Liver (tissue), 9 donors: ENCODE results near the gene MPRIP. TPM values are rescaled to one million over a fixed set of nuclear protein-coding genes. Genes with fewer than 3 reads are reported as not detected.
A peak's percentile ranks its signal among the peaks of the same experiment; 100 is the strongest.

ENCODE experiments used
- DNase-seq: peaks from one replicate; pipeline ENCODE4 v3.0.0-alpha.2; 2017; ENCODE audit warnings: low spot score
- H3K27ac ChIP-seq, 2 donors: one replicate each; pipeline ENCODE4 v1.7.0; 2013; ENCODE audit warnings: inconsistent platforms in 2 of 2, low read length in 2 of 2, control low read depth in 1 of 2, low read depth in 1 of 2, mild to moderate bottlenecking in 1 of 2
- H3K27me3 ChIP-seq, 4 donors: one replicate each; pipeline versions ENCODE4 v1.6.1 to v1.7.0; 2013; ENCODE audit warnings: low read length in 3 of 4, inconsistent platforms in 1 of 4, mild to moderate bottlenecking in 1 of 4, moderate library complexity in 1 of 4; ENCODE audit not compliant: control insufficient read depth in 4 of 4, insufficient read depth in 4 of 4
- H3K36me3 ChIP-seq, 4 donors: one replicate each; pipeline versions ENCODE4 v1.6.1 to v1.7.0; 2013; ENCODE audit warnings: low read length in 3 of 4, mild to moderate bottlenecking in 3 of 4, low read depth in 1 of 4, moderate library complexity in 1 of 4; ENCODE audit not compliant: control insufficient read depth in 4 of 4, insufficient read depth in 3 of 4
- H3K4me1 ChIP-seq, 4 donors: one replicate each; pipeline versions ENCODE4 v1.6.1 to v1.7.0; 2013; ENCODE audit warnings: low read length in 3 of 4, mild to moderate bottlenecking in 3 of 4, moderate library complexity in 1 of 4; ENCODE audit not compliant: control insufficient read depth in 4 of 4, insufficient read depth in 4 of 4
- H3K4me3 ChIP-seq, 3 donors: one replicate each; pipeline versions ENCODE4 v1.6.1 to v1.7.0; 2013; ENCODE audit warnings: low read length in 3 of 3, control low read depth in 1 of 3, low read depth in 1 of 3, mild to moderate bottlenecking in 1 of 3
- H3K9ac ChIP-seq, 2 donors: one replicate each; pipeline ENCODE4 v1.7.0; 2013; ENCODE audit warnings: low read length in 2 of 2, mild to moderate bottlenecking in 2 of 2, moderate library complexity in 2 of 2, control low read depth in 1 of 2, low read depth in 1 of 2
- H3K9me3 ChIP-seq, 4 donors: one replicate each; pipeline versions ENCODE4 v1.6.1 to v1.7.0; 2013; ENCODE audit warnings: low read length in 3 of 4; ENCODE audit not compliant: control insufficient read depth in 4 of 4
- ATF3 ChIP-seq: IDR thresholded peaks from 2 replicates; pipeline ENCODE4 v1.6.1; 2016; ENCODE audit warnings: antibody characterized with exemption
- CTCF ChIP-seq: fragments of 150-350 bp; IDR thresholded peaks from 2 replicates; pipeline ENCODE4 v1.5.1; 2017; ENCODE audit warnings: improper control_type of control experiment, low read depth, low read length; ENCODE audit not compliant: missing input control
- EGR1 ChIP-seq, 2 donors: IDR thresholded peaks; 2 replicates each; pipeline ENCODE4 v1.6.1; 2016 to 2018; ENCODE audit warnings: antibody characterized with exemption in 2 of 2, low read depth in 2 of 2
- FOXA1 ChIP-seq: IDR thresholded peaks from 2 replicates; pipeline ENCODE4 v1.6.1; 2016; ENCODE audit warnings: antibody characterized with exemption
- JUND ChIP-seq, 2 donors: IDR thresholded peaks; 2 replicates each; pipeline ENCODE4 v1.6.1; 2016; ENCODE audit warnings: antibody characterized with exemption in 2 of 2
- MAX ChIP-seq: IDR thresholded peaks from 2 replicates; pipeline ENCODE4 v1.6.1; 2016; ENCODE audit warnings: antibody characterized with exemption
- NR2F2 ChIP-seq: IDR thresholded peaks from 2 replicates; pipeline ENCODE4 v1.6.1; 2016; ENCODE audit warnings: antibody characterized with exemption
- RAD21 ChIP-seq, 2 donors: IDR thresholded peaks; 2 replicates each; pipeline ENCODE4 v1.6.1; 2016; ENCODE audit warnings: antibody characterized with exemption in 2 of 2, mild to moderate bottlenecking in 2 of 2
- REST ChIP-seq: IDR thresholded peaks from 2 replicates; pipeline ENCODE4 v1.6.1; 2016; ENCODE audit warnings: antibody characterized with exemption, mild to moderate bottlenecking
- RXRA ChIP-seq, 2 donors: IDR thresholded peaks; 2 replicates each; pipeline ENCODE4 v1.6.1; 2017 to 2018; ENCODE audit warnings: antibody characterized with exemption in 2 of 2, mild to moderate bottlenecking in 1 of 2
- SP1 ChIP-seq: IDR thresholded peaks from 2 replicates; pipeline ENCODE4 v1.6.1; 2018; ENCODE audit warnings: antibody characterized with exemption, mild to moderate bottlenecking
- TAF1 ChIP-seq: conservative IDR thresholded peaks from 2 replicates; pipeline ENCODE4 v1.6.1; 2016; ENCODE audit warnings: antibody characterized with exemption, mild to moderate bottlenecking
- ZBTB33 ChIP-seq: IDR thresholded peaks from 2 replicates; pipeline ENCODE4 v1.6.1; 2016; ENCODE audit warnings: antibody characterized with exemption
- WGBS: extraction: QIAGEN DNeasy Blood & Tissue Kit; methylation state at CpG from one replicate; pipeline ENCODE4 v1.1.7; 2013; 5-methylcytosine and 5-hydroxymethylcytosine counted together
- polyA plus RNA-seq, 2 donors: library from polyadenylated mRNA; stranded (reverse) in 1 of 2; unstranded in 1 of 2; fragments of 200-250 nt in 1 of 2; fragments of >200 nt in 1 of 2; fragmentation: Nextera tagmentation in 1 of 2; extraction: Ambion mirVana in 1 of 2; gene quantifications; one replicate each; pipeline versions ENCODE4 v1.2.1 to v1.2.3, GENCODE V29; 2013 to 2015
- total RNA-seq, 2 donors: library from RNA; depleted of rRNA; stranded (reverse); fragments of >200 nt; gene quantifications; one replicate each; pipeline ENCODE4 v1.2.3, GENCODE V29; 2014
- donor health status: healthy.
- donor health status: healthy.
- donor health status: healthy.
- donor health status: healthy.
- donor health status: healthy.

MPRIP gene
- total and polyA plus RNA-seq, 4 donors, result 21.2 to 61.9 (median 34.7) TPM

GRCh38 chr17:17200831-17201230, 158.6 kb downstream of the MPRIP start:
- H3K27ac ChIP-seq, result no peak overlapping the region
- H3K9me3 ChIP-seq, result no peaks in the 10 kb centered on the region
- no peak overlapping the region for H3K9ac ChIP-seq
- WGBS, result 86% methylated on average over 5 of the region's 5 CpGs
- DNase-seq, result no peak
- peaks cover 1 to 7% (median 4%) of the 10 kb centered on the region in 4 donors for H3K36me3 ChIP-seq
- H3K4me3 ChIP-seq, result no peak overlapping the region
- no peaks in the 10 kb centered on the region for H3K27me3 ChIP-seq
- TF ChIP-seq NR2F2 (peak; percentile 26), REST (no peak)
- peaks cover 9 to 24% (median 14%) of the 10 kb centered on the region in 4 donors for H3K4me1 ChIP-seq

- H3K36me3 ChIP-seq, result peaks cover 1 to 7% (median 4%) of the 10 kb centered on the region in 4 donors
- WGBS, result 84% methylated on average over 10 of the region's 10 CpGs
- no peak overlapping the region for H3K27ac ChIP-seq
- TF ChIP-seq TAF1, result no peak
- no peak for TF ChIP-seq JUND (IDR thresholded peaks at IDR 0.05)
- no peak for TF ChIP-seq ZBTB33
- TF ChIP-seq RAD21 (IDR thresholded peaks at IDR 0.05), result no peak
- no peak for TF ChIP-seq CTCF
- no peak for DNase-seq
- no peaks in the 10 kb centered on the region for H3K27me3 ChIP-seq
- H3K4me1 ChIP-seq, result peaks cover 9 to 28% (median 17%) of the 10 kb centered on the region in 4 donors
- no peak overlapping the region for H3K9ac ChIP-seq
- no peak overlapping the region for H3K4me3 ChIP-seq
- H3K9me3 ChIP-seq, result no peaks in the 10 kb centered on the region
Observed at GRCh38 chr17:17201271-17201670, 159.0 kb downstream of the MPRIP start.

- no peak for DNase-seq
- peaks cover 1 to 7% (median 4%) of the 10 kb centered on the region in 4 donors for H3K36me3 ChIP-seq
- no peak overlapping the region for H3K27ac ChIP-seq
- no peak overlapping the region for H3K4me3 ChIP-seq
- no peak overlapping the region for H3K9ac ChIP-seq
- H3K4me1 ChIP-seq, result peaks cover 9 to 28% (median 21%) of the 10 kb centered on the region in 4 donors
- 88% methylated on average over 8 of the region's 8 CpGs for WGBS
- no peaks in the 10 kb centered on the region for H3K9me3 ChIP-seq
- no peaks in the 10 kb centered on the region for H3K27me3 ChIP-seq
- TF ChIP-seq FOXA1 (no peak), RAD21 (IDR thresholded peaks at IDR 0.05) (no peak), ATF3 (no peak), JUND (IDR thresholded peaks at IDR 0.05) (no peak), REST (no peak), SP1 (no peak), MAX (no peak), EGR1 (IDR thresholded peaks at IDR 0.05; ENCODE audit: low read depth in 2 of 2) (no peak), NR2F2 (no peak), RXRA (IDR thresholded peaks at IDR 0.05) (no peak), ZBTB33 (no peak)
Observed at GRCh38 chr17:17201907-17202306, 159.7 kb downstream of the MPRIP start.
